ENCODE data around the gene IGIP. TPM values are rescaled to one million over a fixed set of nuclear protein-coding genes. Genes with fewer than 3 reads are reported as not detected.

Gene IGIP
- total RNA-seq, 2 experiments from 2014 or later, result 1.3 to 1.5 TPM

GRCh38 chr5:140130949-140131733 lies 5.4 kb downstream of the IGIP start:
- H3K27me3 Mint-ChIP-seq, result no peaks in the 10 kb centered on the region
- no peak for DNase-seq
- ChIA-PET CTCF (interaction anchor here (1.1 to 4.9 kb wide), 8 partner anchors 9 to 206 kb away, joined by 3 to 41 read pairs (median 5); no protein-coding TSS in a partner anchor), POLR2A (interaction anchor here (0.9 to 1.3 kb wide), 3 partner anchors 10 to 17 kb away, joined by 3 read pairs; partner anchors contain the start of gene PURA)
- H3K27ac Mint-ChIP-seq, result no peak overlapping the region
- ATAC-seq, result peak; percentile 53
- intact Hi-C loops (cut with micrococcal nuclease), result no loop called here
- no peaks in the 10 kb centered on the region for H3K36me3 Mint-ChIP-seq (ENCODE audit: low read depth)
- no peak overlapping the region for H3K4me3 Mint-ChIP-seq
- peaks cover 37% of the 10 kb centered on the region for H3K4me1 Mint-ChIP-seq (ENCODE audit: low read depth)
- TF ChIP-seq CTCF (IDR thresholded peaks at IDR 0.05), result no peak
- no peaks in the 10 kb centered on the region for H3K9me3 Mint-ChIP-seq

- TF ChIP-seq CTCF (IDR thresholded peaks at IDR 0.05), result no peak
- Mint-ChIP-seq H3K27me3 (no peaks in the 10 kb centered on the region), H3K27ac (no peak overlapping the region), H3K9me3 (no peaks in the 10 kb centered on the region), H3K4me3 (no peak overlapping the region), H3K36me3 (ENCODE audit: low read depth) (no peaks in the 10 kb centered on the region), H3K4me1 (ENCODE audit: low read depth) (peaks cover 37% of the 10 kb centered on the region)
- intact Hi-C loops (cut with micrococcal nuclease), result no loop called here
- ATAC-seq, result peak; percentile 80
- POLR2A ChIA-PET, result interaction anchor here (0.8 to 1.3 kb wide), 4 partner anchors 11 to 39 kb away, joined by 3 read pairs; partner anchors contain the start of gene PURA
- CTCF ChIA-PET, result interaction anchor here (1.1 to 4.9 kb wide), 8 partner anchors 10 to 205 kb away, joined by 3 to 41 read pairs (median 5); no protein-coding TSS in a partner anchor
- DNase-seq, result peak; percentile 30
These were observed 6.3 kb downstream of the IGIP start for GRCh38 chr5:140131967-140132409.

- no peak overlapping the region for H3K27ac Mint-ChIP-seq
- ChIA-PET CTCF (interaction anchor here (1.0 to 4.9 kb wide), 5 partner anchors 10 to 60 kb away, joined by 4 to 41 read pairs (median 8); no protein-coding TSS in a partner anchor), POLR2A (interaction anchor here (0.6 to 1.1 kb wide), 3 partner anchors 19 to 64 kb away, joined by 3 to 4 read pairs (median 4); no protein-coding TSS in a partner anchor)
- no peak overlapping the region for H3K4me3 Mint-ChIP-seq
- no peaks in the 10 kb centered on the region for H3K9me3 Mint-ChIP-seq
- no peak for TF ChIP-seq CTCF (IDR thresholded peaks at IDR 0.05)
- DNase-seq, result no peak
- no peaks in the 10 kb centered on the region for H3K36me3 Mint-ChIP-seq (ENCODE audit: low read depth)
- intact Hi-C loops (cut with micrococcal nuclease), result no loop called here
- H3K4me1 Mint-ChIP-seq (ENCODE audit: low read depth), result peaks cover 37% of the 10 kb centered on the region
- no peak for ATAC-seq
- H3K27me3 Mint-ChIP-seq, result no peaks in the 10 kb centered on the region
These were observed 7.9 kb downstream of the IGIP start for GRCh38 chr5:140133514-140134167.

- H3K9me3 Mint-ChIP-seq, result no peaks in the 10 kb centered on the region
- no peak for TF ChIP-seq CTCF (IDR thresholded peaks at IDR 0.05)
- ChIA-PET POLR2A (interaction anchor here (0.9 to 1.2 kb wide), 3 partner anchors 20 to 65 kb away, joined by 3 to 4 read pairs (median 3); no protein-coding TSS in a partner anchor), CTCF (interaction anchor here (1.0 to 4.9 kb wide), 5 partner anchors 9 to 61 kb away, joined by 4 to 41 read pairs (median 8); no protein-coding TSS in a partner anchor)
- no peaks in the 10 kb centered on the region for H3K36me3 Mint-ChIP-seq (ENCODE audit: low read depth)
- intact Hi-C loops (cut with micrococcal nuclease), result no loop called here
- no peak overlapping the region for H3K4me3 Mint-ChIP-seq
- H3K4me1 Mint-ChIP-seq (ENCODE audit: low read depth), result peaks cover 37% of the 10 kb centered on the region
- H3K27ac Mint-ChIP-seq, result no peak overlapping the region
- H3K27me3 Mint-ChIP-seq, result no peaks in the 10 kb centered on the region
- no peak for DNase-seq
- no peak for ATAC-seq
These were observed 8.7 kb downstream of the IGIP start for GRCh38 chr5:140134277-140134935.

Data from activated CD8-positive, alpha-beta T cell treated with anti-CD3 and anti-CD28 coated beads for 36 hours (primary cell).